Fibroblast of skin of back (primary cell): Measurements from ENCODE around the gene MFAP3L.
"Not testable (repeated sequence)": the region's sequence is repeated elsewhere in the genome, so short reads cannot be mapped to it uniquely, and the experiment has no call there.

ENCODE experiments used
- DNase-seq: peaks from one replicate; pipeline ENCODE4 v3.0.0-alpha.2; 2013

Gene MFAP3L

GRCh38 chr4:169986369-169986768 lies 39.8 kb downstream of the MFAP3L start:
- DNase-seq: no peak

- no peak for DNase-seq
Observed at GRCh38 chr4:169985881-169986280, 40.3 kb downstream of the MFAP3L start.

GRCh38 chr4:169984745-169985144 lies 41.5 kb downstream of the MFAP3L start:
- no peak for DNase-seq

GRCh38 chr4:169984173-169984572 lies 42.0 kb downstream of the MFAP3L start:
- no peak for DNase-seq

- peak; percentile 12 for DNase-seq
Observed at GRCh38 chr4:169976951-169977350, 49.2 kb downstream of the MFAP3L start.

GRCh38 chr4:169975838-169976796 lies 50.1 kb downstream of the MFAP3L start:
- DNase-seq: no peak

- DNase-seq: peak; percentile 47
Observed at GRCh38 chr4:169975131-169975837, 50.9 kb downstream of the MFAP3L start.

- DNase-seq: no peak
Observed at GRCh38 chr4:169971456-169972015, 54.7 kb downstream of the MFAP3L start.

GRCh38 chr4:169968999-169969398 lies 57.2 kb downstream of the MFAP3L start:
- peak; percentile 98 for DNase-seq

GRCh38 chr4:169963998-169964397 lies 62.2 kb downstream of the MFAP3L start:
- DNase-seq: peak; percentile 88

GRCh38 chr4:169959254-169959653 lies 66.9 kb downstream of the MFAP3L start:
- no peak for DNase-seq

- no peak for DNase-seq
Observed at GRCh38 chr4:169958629-169959028, 67.6 kb downstream of the MFAP3L start.

- peak; percentile 7 for DNase-seq
Observed at GRCh38 chr4:169957785-169958184, 68.4 kb downstream of the MFAP3L start.

GRCh38 chr4:169956091-169956843 lies 69.9 kb downstream of the MFAP3L start:
- DNase-seq: peak; percentile 83

GRCh38 chr4:169955521-169955920 lies 70.7 kb downstream of the MFAP3L start:
- DNase-seq: no peak

GRCh38 chr4:169952236-169953002 lies 73.8 kb downstream of the MFAP3L start:
- no peak for DNase-seq

- DNase-seq: no peak
Observed at GRCh38 chr4:169948271-169948670, 77.9 kb downstream of the MFAP3L start.

- DNase-seq: no peak
Observed at GRCh38 chr4:169945636-169946035, 80.6 kb downstream of the MFAP3L start.

GRCh38 chr4:169943601-169944000 lies 82.6 kb downstream of the MFAP3L start:
- not testable (repeated sequence) for DNase-seq

GRCh38 chr4:169941141-169941540 lies 85.1 kb downstream of the MFAP3L start:
- no peak for DNase-seq

GRCh38 chr4:169940460-169940859 lies 85.7 kb downstream of the MFAP3L start:
- DNase-seq: no peak
